Right lobe of liver (tissue), 4 donors: ENCODE results near the gene ARHGEF10L.

ENCODE experiments used
- POLR2A ChIP-seq: fragments of 450-650 bp; IDR thresholded peaks from one replicate; pipeline ENCODE4 v1.6.1; 2017; ENCODE audit warnings: antibody characterized with exemption, mild to moderate bottlenecking
- TF ChIP-seq, protein P1 (sequence below), 4 donors: fragments of 200-600 bp in 3 of 4; fragments of 450-650 bp in 1 of 4; IDR thresholded peaks; one replicate each; pipeline versions ENCODE4 v1.5.1 to v1.8.0; 2016 to 2022; ENCODE audit warnings: antibody characterized with exemption in 4 of 4, mild to moderate bottlenecking in 2 of 4
- donor health status: DM: no; HTN: no; CAD: no.
- donor health status: DM: no; HTN: no; CAD: no.
- donor health status: DM: no; HTN: yes; CAD: no.

GRCh38 chr1:17645068-17645911 lies 105.8 kb downstream of the ARHGEF10L start:
- no peak for TF ChIP-seq POLR2A
- TF ChIP-seq, protein P1, sequence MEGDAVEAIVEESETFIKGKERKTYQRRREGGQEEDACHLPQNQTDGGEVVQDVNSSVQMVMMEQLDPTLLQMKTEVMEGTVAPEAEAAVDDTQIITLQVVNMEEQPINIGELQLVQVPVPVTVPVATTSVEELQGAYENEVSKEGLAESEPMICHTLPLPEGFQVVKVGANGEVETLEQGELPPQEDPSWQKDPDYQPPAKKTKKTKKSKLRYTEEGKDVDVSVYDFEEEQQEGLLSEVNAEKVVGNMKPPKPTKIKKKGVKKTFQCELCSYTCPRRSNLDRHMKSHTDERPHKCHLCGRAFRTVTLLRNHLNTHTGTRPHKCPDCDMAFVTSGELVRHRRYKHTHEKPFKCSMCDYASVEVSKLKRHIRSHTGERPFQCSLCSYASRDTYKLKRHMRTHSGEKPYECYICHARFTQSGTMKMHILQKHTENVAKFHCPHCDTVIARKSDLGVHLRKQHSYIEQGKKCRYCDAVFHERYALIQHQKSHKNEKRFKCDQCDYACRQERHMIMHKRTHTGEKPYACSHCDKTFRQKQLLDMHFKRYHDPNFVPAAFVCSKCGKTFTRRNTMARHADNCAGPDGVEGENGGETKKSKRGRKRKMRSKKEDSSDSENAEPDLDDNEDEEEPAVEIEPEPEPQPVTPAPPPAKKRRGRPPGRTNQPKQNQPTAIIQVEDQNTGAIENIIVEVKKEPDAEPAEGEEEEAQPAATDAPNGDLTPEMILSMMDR (IDR thresholded peaks at IDR 0.05): no peak
